HCEC 1CT (cell line): ENCODE data around the gene BSPRY.
"Not testable (repeated sequence)": the region's sequence is repeated elsewhere in the genome, so short reads cannot be mapped to it uniquely, and the experiment has no call there.

Experiments used
- DNase-seq: peaks from one replicate; pipeline ENCODE4 v3.0.0-alpha.2; 2017

Gene BSPRY

GRCh38 chr9:113343732-113344231 lies 5.6 kb upstream of the BSPRY start:
- no peak for DNase-seq

GRCh38 chr9:113345190-113345589 lies 4.2 kb upstream of the BSPRY start:
- no peak for DNase-seq

- no peak for DNase-seq
Measured at GRCh38 chr9:113345671-113346070, 3.7 kb upstream of the BSPRY start.

GRCh38 chr9:113348437-113348836 lies 904 bp upstream of the BSPRY start:
- DNase-seq, result no peak

- no peak for DNase-seq
Measured at GRCh38 chr9:113349066-113349444, 286 bp upstream of the BSPRY start.

GRCh38 chr9:113350107-113350661 lies 843 bp downstream of the BSPRY start:
- DNase-seq, result no peak

- no peak for DNase-seq
Measured at GRCh38 chr9:113350937-113351336, 1.6 kb downstream of the BSPRY start.

GRCh38 chr9:113352006-113352405 lies 2.7 kb downstream of the BSPRY start:
- no peak for DNase-seq

- no peak for DNase-seq
Measured at GRCh38 chr9:113352411-113352810, 3.1 kb downstream of the BSPRY start.

- DNase-seq, result peak; percentile 34
Measured at GRCh38 chr9:113355040-113355596, 5.8 kb downstream of the BSPRY start.

GRCh38 chr9:113356686-113357292 lies 7.4 kb downstream of the BSPRY start:
- DNase-seq, result no peak

GRCh38 chr9:113359385-113359784 lies 10.0 kb downstream of the BSPRY start:
- DNase-seq, result no peak

- DNase-seq, result no peak
Measured at GRCh38 chr9:113360242-113360842, 11.0 kb downstream of the BSPRY start.

- peak; percentile 64 for DNase-seq
Measured at GRCh38 chr9:113361304-113362018, 12.1 kb downstream of the BSPRY start.

GRCh38 chr9:113363336-113363735 lies 14.0 kb downstream of the BSPRY start:
- no peak for DNase-seq

- no peak for DNase-seq
Measured at GRCh38 chr9:113364951-113365350, 15.6 kb downstream of the BSPRY start.

- not testable (repeated sequence) for DNase-seq
Measured at GRCh38 chr9:113365652-113366051, 16.3 kb downstream of the BSPRY start.

GRCh38 chr9:113368348-113368981 lies 19.1 kb downstream of the BSPRY start:
- no peak for DNase-seq

GRCh38 chr9:113368982-113369854 lies 19.9 kb downstream of the BSPRY start:
- DNase-seq, result no peak

- no peak for DNase-seq
Measured at GRCh38 chr9:113369855-113370140, 20.5 kb downstream of the BSPRY start.

- DNase-seq, result no peak
Measured at GRCh38 chr9:113370806-113371325, 21.5 kb downstream of the BSPRY start.

GRCh38 chr9:113372059-113372458 lies 22.7 kb downstream of the BSPRY start:
- no peak for DNase-seq
